ENCODE measurements around the gene LPCAT2. TPM values are rescaled to one million over a fixed set of nuclear protein-coding genes. Genes with fewer than 3 reads are reported as not detected.

Gene LPCAT2
- total and polyA plus RNA-seq, 2 experiments from 2014 or later, result 7.8 to 23.8 TPM

DNA sequence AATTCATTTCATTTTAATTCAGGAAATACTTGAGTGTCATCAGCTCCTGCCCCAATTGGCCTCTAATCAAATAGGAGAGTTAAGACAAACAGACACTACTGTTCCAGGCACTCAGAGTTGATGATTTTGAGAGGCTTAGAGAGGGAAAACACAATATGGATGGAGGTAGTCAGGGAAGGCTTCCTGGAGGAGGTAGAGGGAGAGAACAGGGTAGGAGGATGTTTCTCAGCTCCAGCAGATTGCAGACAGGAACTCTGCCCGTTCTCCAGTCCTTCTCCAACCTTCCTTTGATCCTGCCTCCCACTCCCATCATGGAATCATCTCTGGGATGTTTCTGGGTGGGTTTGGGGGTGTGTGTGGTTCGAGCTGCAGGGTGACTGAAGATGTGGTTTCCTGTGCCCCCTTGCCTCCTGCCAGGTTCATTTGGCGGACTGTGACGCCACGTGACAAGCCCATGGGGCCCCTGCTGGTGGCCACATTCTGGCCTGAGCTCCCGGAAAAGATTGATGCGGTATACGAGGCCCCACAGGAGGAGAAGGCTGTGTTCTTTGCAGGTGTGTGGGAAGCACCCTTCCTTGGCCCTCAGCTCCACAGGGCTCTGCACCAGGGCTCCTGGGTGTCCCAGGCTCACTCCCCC lies 12.2 kb upstream of the LPCAT2 start:
- Histone ChIP-seq H3K27ac (ENCODE audit: low read depth) (no peak overlapping the region; the same call in 1 of the 2 replicates), H3F3A (replicated peaks; ENCODE audit: low read depth) (no peaks in the 10 kb centered on the region), H3K36me3 (ENCODE audit: insufficient read depth) (no peaks in the 10 kb centered on the region), H3K27me3 (ENCODE audit: insufficient read depth) (no peaks in the 10 kb centered on the region), H2AFZ (no peak overlapping the region), H3K4me1 (ENCODE audit: insufficient read depth) (peaks cover 8% of the 10 kb centered on the region), H3K4me2 (no peak overlapping the region), H3K9me2 (ENCODE audit: insufficient read depth) (no peaks in the 10 kb centered on the region), H3K4me3 (no peak overlapping the region), H3K79me2 (replicated peaks; ENCODE audit: insufficient read depth) (no peaks in the 10 kb centered on the region), H4K20me1 (replicated peaks; ENCODE audit: insufficient read depth) (no peaks in the 10 kb centered on the region; the same call in none of the 2 replicates)
- Mint-ChIP-seq H3K36me3 (ENCODE audit: low read depth) (peaks cover 14% of the 10 kb centered on the region), H3K4me1 (peaks cover 18% of the 10 kb centered on the region; the same call in 2 of the 3 replicates), H3K27ac (no peak overlapping the region), H3K4me3 (no peak overlapping the region), H3K9me3 (no peaks in the 10 kb centered on the region), H3K27me3 (ENCODE audit: insufficient read depth, low read depth, poor library complexity) (peaks cover 5% of the 10 kb centered on the region)
- TF ChIP-seq JUNB (IDR thresholded peaks at IDR 0.05; ENCODE audit: unreplicated experiment) (no peak), NANOG (IDR thresholded peaks at IDR 0.05; ENCODE audit: borderline replicate concordance) (no peak), ZNF331 (CRISPR knock-in tag; IDR thresholded peaks at IDR 0.05; ENCODE audit: low read depth) (no peak), CREB1 (CRISPR knock-in tag; IDR thresholded peaks at IDR 0.05; ENCODE audit: low read depth) (no peak), ZNF114 (CRISPR knock-in tag; IDR thresholded peaks at IDR 0.05) (no peak), ETS1 (IDR thresholded peaks at IDR 0.05) (no peak), EZH2phosphoT487 (IDR thresholded peaks at IDR 0.05; ENCODE audit: unreplicated experiment) (no peak), STAT1 (IDR thresholded peaks at IDR 0.05; ENCODE audit: unreplicated experiment) (no peak), EZH2 (IDR thresholded peaks at IDR 0.05; ENCODE audit: low read depth, unreplicated experiment) (no peak), CTCF (conservative IDR thresholded peaks at IDR 0.05; ENCODE audit: low read depth in 2 of 2) (no peak), POLR2AphosphoS5 (IDR thresholded peaks at IDR 0.05; ENCODE audit: low read depth) (no peak)
- TF ChIP-seq, protein P1, sequence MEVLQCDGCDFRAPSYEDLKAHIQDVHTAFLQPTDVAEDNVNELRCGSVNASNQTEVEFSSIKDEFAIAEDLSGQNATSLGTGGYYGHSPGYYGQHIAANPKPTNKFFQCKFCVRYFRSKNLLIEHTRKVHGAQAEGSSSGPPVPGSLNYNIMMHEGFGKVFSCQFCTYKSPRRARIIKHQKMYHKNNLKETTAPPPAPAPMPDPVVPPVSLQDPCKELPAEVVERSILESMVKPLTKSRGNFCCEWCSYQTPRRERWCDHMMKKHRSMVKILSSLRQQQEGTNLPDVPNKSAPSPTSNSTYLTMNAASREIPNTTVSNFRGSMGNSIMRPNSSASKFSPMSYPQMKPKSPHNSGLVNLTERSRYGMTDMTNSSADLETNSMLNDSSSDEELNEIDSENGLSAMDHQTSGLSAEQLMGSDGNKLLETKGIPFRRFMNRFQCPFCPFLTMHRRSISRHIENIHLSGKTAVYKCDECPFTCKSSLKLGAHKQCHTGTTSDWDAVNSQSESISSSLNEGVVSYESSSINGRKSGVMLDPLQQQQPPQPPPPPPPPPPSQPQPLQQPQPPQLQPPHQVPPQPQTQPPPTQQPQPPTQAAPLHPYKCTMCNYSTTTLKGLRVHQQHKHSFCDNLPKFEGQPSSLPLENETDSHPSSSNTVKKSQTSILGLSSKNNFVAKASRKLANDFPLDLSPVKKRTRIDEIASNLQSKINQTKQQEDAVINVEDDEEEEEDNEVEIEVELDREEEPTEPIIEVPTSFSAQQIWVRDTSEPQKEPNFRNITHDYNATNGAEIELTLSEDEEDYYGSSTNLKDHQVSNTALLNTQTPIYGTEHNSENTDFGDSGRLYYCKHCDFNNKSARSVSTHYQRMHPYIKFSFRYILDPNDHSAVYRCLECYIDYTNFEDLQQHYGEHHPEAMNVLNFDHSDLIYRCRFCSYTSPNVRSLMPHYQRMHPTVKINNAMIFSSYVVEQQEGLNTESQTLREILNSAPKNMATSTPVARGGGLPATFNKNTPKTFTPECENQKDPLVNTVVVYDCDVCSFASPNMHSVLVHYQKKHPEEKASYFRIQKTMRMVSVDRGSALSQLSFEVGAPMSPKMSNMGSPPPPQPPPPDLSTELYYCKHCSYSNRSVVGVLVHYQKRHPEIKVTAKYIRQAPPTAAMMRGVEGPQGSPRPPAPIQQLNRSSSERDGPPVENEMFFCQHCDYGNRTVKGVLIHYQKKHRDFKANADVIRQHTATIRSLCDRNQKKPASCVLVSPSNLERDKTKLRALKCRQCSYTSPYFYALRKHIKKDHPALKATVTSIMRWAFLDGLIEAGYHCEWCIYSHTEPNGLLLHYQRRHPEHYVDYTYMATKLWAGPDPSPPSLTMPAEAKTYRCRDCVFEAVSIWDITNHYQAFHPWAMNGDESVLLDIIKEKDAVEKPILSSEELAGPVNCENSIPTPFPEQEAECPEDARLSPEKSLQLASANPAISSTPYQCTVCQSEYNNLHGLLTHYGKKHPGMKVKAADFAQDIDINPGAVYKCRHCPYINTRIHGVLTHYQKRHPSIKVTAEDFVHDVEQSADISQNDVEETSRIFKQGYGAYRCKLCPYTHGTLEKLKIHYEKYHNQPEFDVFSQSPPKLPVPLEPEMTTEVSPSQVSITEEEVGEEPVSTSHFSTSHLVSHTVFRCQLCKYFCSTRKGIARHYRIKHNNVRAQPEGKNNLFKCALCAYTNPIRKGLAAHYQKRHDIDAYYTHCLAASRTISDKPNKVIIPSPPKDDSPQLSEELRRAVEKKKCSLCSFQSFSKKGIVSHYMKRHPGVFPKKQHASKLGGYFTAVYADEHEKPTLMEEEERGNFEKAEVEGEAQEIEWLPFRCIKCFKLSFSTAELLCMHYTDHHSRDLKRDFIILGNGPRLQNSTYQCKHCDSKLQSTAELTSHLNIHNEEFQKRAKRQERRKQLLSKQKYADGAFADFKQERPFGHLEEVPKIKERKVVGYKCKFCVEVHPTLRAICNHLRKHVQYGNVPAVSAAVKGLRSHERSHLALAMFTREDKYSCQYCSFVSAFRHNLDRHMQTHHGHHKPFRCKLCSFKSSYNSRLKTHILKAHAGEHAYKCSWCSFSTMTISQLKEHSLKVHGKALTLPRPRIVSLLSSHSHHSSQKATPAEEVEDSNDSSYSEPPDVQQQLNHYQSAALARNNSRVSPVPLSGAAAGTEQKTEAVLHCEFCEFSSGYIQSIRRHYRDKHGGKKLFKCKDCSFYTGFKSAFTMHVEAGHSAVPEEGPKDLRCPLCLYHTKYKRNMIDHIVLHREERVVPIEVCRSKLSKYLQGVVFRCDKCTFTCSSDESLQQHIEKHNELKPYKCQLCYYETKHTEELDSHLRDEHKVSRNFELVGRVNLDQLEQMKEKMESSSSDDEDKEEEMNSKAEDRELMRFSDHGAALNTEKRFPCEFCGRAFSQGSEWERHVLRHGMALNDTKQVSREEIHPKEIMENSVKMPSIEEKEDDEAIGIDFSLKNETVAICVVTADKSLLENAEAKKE (CRISPR knock-in tag; IDR thresholded peaks at IDR 0.05), result no peak
- TF ChIP-seq, protein P2, sequence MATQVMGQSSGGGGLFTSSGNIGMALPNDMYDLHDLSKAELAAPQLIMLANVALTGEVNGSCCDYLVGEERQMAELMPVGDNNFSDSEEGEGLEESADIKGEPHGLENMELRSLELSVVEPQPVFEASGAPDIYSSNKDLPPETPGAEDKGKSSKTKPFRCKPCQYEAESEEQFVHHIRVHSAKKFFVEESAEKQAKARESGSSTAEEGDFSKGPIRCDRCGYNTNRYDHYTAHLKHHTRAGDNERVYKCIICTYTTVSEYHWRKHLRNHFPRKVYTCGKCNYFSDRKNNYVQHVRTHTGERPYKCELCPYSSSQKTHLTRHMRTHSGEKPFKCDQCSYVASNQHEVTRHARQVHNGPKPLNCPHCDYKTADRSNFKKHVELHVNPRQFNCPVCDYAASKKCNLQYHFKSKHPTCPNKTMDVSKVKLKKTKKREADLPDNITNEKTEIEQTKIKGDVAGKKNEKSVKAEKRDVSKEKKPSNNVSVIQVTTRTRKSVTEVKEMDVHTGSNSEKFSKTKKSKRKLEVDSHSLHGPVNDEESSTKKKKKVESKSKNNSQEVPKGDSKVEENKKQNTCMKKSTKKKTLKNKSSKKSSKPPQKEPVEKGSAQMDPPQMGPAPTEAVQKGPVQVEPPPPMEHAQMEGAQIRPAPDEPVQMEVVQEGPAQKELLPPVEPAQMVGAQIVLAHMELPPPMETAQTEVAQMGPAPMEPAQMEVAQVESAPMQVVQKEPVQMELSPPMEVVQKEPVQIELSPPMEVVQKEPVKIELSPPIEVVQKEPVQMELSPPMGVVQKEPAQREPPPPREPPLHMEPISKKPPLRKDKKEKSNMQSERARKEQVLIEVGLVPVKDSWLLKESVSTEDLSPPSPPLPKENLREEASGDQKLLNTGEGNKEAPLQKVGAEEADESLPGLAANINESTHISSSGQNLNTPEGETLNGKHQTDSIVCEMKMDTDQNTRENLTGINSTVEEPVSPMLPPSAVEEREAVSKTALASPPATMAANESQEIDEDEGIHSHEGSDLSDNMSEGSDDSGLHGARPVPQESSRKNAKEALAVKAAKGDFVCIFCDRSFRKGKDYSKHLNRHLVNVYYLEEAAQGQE (IDR thresholded peaks at IDR 0.05; ENCODE audit: unreplicated experiment), result no peak
- ATAC-seq, result no peak
- DNase-seq (ENCODE audit: low spot score), result no peak
